Stimulated activated CD8-positive, alpha-beta memory T cell treated with anti-CD3 and anti-CD28 coated beads, Interleukin-7, amount 100 ng/mL, for 24 hours (primary cell): ENCODE data around the gene SPATC1L.

Experiments used
- DNase-seq: peaks from one replicate; pipeline ENCODE4 v3.0.0-alpha.2; 2020; ENCODE audit warnings: low read depth

The SPATC1L gene

DNA sequence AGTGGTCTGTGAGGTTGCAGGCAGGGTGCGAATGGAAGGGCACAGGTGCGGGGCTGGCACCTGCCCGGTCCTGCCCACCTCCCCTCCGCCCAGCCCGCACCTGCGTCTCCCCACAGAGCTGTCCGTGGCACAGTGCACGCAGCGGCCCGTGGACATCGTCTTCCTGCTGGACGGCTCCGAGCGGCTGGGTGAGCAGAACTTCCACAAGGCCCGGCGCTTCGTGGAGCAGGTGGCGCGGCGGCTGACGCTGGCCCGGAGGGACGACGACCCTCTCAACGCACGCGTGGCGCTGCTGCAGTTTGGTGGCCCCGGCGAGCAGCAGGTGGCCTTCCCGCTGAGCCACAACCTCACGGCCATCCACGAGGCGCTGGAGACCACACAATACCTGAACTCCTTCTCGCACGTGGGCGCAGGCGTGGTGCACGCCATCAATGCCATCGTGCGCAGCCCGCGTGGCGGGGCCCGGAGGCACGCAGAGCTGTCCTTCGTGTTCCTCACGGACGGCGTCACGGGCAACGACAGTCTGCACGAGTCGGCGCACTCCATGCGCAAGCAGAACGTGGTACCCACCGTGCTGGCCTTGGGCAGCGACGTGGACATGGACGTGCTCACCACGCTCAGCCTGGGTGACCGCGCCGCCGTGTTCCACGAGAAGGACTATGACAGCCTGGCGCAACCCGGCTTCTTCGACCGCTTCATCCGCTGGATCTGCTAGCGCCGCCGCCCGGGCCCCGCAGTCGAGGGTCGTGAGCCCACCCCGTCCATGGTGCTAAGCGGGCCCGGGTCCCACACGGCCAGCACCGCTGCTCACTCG is 52.2 kb downstream of the SPATC1L start:
- DNase-seq, result no peak

DNA sequence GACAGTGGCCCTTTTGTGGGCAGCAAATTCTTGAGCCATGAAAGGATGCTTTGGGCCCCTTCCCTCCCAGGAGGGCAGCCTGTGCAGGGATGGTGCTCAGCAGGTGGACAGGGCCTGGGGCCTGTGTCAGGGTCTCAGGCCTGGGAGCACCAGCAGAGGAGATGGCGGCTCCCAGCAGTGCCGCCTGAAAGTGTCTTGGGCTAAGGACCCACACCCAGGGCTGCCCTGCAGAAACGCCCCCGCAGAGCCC is 52.7 kb downstream of the SPATC1L start:
- no peak for DNase-seq

DNA sequence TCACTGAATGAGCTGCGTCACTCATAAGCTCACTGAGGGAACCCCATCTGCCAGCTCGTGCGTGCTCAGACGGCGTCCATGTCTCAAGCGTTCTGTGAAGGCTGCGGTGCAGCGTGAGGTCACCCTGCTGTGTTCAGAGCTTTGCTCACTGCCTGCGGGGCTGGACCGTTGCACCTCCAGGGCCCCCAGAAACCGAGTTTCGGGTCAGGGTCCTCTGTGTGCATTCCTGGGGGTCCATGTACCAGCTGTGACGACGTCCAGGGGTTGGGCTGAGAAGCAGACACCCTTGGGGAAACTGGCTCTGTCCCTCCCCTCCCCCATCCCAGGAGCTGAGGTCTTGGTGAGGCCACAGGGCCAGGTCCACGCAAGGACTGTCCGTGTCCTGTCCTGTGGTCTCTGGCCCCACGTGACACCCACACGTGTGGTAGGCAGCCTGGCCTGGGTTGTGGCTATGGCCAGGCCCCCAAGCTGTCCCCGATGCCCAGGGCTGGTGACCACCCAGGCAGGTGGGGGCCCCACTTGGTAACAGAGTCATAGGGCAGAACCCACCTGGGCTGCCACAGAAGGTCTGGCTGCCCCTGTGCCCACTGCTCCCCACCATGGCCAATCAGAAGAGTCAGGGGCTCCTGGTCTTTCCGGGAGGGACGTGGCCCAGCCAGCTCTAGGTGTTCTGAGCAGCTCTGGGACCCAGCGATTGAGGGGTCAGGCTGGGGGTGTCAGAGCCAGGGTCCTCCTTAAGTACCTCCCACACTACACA is 53.2 kb downstream of the SPATC1L start:
- no peak for DNase-seq

DNA sequence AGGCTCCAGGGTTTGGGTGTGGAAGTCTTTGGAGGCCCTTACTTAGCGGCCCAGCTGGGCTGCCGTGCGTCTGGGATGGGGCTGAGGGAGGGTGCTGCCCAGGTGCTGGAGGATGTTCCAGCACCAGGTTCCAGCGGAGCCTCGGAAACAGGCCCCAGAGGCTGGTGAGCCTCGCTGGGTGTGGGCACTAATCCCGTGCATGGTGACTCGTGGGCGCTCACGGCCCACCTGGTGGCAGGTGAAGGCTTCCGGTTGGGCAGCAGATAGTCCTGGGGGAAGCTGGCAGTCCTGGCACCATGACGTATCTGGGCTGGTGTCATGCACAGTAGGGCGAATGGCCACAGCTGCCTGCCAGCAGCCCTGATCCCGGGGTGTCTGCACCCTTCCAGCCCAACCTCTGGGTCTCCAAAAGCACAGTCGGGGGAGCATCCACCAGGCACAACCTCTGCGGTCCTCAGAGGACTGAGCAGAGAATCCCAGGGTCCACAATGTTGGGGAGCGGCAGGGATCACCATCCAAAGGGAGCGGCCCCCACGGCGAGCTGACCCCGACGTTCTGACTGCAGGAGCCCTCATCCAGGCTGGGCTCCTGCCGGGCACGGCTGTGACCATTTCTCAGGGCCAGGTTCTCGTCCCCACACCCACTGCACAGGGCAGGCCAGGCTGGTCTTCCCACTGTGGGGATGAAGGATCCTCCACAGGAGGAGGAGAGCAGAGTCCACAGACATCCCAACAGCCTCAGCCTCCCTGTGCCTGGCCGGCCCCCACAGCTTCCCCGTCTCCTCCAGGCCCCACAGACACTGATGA is 54.2 kb downstream of the SPATC1L start:
- DNase-seq, result no peak

DNA sequence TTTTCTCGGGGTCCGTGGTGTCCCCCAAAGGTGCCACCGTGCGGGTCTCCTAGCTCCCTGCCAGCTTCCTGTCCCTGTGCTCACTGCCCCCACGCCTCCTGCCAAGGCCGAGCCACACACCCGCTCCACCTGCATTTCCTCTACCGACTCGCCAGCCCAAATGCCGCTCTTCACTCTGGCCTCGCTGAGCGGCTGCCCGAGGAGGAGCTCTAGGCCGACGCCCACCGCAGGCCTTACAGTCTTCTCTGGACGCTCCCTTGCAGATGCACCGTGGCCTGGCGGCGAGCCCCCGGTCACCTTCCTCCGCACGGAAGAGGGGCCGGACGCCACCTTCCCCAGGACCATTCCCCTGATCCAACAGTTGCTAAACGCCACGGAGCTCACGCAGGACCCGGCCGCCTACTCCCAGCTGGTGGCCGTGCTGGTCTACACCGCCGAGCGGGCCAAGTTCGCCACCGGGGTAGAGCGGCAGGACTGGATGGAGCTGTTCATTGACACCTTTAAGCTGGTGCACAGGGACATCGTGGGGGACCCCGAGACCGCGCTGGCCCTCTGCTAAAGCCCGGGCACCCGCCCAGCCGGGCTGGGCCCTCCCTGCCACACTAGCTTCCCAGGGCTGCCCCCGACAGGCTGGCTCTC is 55.2 kb downstream of the SPATC1L start:
- no peak for DNase-seq

DNA sequence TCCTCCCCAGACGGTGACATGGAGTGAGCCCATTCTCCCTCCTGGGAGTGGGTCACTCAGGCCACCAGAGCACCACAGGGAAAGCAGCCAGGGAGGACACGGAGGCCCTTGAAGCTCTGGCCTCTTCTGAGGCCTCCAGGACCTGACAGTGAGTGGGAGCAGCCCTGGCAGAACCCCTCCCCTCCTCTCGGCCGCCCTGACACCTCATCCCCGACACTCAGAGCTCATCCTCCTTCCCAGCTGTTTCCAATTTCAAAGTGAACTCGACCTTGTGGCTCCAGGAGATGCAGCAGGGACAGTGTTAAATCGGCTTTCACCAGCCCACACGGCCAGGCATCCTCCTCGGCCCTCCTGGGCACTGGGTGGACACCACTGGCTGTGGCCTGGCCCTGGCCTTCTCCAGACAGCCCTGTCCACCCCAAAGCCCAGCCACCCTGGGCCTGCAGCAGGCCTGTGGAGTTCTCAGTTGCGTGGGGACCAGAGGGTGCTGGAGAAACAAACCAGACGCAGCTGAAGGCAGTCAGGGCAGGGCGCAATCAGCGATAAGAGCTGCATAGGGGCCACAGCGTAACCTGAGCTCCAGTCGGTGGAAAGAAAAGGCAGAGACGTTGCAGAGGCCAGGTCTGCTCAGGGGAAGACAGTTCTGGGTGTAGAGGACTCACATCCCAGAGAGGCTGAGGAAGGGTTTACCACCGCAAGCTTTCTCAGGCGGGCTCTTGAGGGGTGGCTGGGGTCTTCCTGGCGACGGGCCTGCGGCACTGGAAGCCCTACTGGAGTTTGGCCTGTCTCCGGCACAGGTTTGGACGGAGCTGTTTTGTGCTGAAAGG is 55.9 kb downstream of the SPATC1L start:
- no peak for DNase-seq

DNA sequence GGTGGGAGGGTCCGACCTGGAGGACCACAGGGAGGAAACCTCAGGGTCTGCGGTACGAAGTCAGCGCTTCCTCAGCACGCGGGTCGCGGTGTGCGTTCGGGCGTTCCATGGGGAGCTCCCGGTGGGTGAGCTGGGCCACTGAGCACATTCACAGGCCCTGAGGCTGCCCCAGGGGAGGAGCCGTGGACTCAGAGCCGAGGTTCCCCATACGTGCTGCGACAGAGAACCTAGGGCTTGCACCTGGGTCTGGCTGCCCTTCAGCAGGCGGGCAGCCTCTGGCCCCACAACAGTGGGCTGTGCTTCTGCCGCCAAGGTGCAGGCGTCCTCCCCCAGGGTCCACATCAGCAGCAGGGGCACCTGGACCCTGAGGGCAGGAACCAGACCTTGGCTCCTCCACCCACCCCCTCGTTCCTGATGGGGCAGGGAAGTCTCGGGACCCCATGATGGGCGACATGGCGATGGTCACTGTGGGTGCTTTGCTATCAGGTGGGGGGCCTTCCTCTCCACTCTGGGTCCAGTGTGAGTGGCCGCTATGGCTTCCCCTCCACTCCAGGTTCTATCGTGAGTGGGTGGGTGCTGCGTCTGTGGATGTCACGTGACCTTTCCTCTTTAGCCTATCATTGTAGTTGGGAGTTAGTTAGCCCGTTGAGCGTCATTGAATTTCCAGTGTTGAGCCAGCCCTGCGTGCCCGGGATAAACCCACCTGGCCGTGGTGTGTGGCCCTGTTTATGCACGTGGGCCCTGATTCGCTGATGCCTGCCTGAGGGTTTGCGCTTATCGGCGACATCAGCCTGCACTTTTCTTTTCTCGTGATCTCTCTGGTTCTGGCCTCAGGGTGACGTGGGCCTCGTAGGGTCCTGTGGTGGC is 56.8 kb downstream of the SPATC1L start:
- DNase-seq, result no peak

DNA sequence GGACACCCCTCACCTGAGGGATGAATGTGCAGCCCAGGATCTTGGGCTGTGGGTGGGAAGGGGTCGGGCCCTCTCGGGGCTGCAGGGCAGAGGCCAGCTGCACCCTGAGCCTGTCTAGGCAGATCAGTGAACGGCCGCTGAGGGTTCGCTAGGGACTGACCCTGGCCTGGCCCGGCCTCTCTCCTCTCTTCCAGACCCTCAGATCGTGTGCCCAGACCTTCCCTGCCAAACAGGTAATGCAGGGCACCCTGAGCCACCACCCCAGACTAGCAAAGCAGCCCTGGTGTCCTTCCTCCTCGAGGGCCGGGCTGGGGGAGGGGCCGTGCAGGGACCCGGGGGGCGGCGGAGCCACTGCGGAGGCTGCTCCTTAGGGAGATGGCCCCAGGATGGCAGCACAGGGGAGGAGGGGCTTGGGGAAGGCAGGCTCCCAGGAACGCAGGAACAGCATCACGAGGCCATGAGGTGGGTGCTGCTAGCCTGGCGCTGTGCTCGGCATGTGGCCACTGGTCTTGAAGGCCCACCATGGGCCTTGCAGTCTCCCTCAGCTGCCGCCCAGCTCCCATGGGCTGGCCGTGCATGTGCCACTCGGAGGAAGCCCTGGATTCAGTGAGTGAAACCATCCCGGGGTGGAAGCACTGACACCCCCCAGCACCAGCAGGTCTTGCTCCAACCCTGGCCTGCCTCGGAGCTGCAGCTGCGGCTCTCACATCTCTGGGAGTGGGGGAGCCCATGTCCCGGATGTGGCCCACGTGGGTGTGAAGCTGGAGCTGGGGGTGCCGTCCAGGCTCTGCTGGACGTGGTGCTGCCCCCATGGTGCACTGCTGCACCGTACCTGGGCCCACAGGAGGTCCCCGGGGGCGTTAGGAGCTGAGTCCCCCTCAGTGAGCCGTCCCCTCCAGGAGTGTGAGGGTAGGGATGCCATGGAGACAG is 57.7 kb downstream of the SPATC1L start:
- no peak for DNase-seq

DNA sequence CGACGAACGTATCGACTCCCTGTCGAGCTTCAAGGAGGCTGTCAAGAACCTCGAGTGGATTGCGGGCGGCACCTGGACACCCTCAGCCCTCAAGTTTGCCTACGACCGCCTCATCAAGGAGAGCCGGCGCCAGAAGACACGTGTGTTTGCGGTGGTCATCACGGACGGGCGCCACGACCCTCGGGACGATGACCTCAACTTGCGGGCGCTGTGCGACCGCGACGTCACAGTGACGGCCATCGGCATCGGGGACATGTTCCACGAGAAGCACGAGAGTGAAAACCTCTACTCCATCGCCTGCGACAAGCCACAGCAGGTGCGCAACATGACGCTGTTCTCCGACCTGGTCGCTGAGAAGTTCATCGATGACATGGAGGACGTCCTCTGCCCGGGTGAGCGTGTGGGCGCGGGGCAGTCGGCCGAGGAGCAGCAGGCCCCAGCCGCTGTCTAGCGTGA is 58.4 kb downstream of the SPATC1L start:
- no peak for DNase-seq

DNA sequence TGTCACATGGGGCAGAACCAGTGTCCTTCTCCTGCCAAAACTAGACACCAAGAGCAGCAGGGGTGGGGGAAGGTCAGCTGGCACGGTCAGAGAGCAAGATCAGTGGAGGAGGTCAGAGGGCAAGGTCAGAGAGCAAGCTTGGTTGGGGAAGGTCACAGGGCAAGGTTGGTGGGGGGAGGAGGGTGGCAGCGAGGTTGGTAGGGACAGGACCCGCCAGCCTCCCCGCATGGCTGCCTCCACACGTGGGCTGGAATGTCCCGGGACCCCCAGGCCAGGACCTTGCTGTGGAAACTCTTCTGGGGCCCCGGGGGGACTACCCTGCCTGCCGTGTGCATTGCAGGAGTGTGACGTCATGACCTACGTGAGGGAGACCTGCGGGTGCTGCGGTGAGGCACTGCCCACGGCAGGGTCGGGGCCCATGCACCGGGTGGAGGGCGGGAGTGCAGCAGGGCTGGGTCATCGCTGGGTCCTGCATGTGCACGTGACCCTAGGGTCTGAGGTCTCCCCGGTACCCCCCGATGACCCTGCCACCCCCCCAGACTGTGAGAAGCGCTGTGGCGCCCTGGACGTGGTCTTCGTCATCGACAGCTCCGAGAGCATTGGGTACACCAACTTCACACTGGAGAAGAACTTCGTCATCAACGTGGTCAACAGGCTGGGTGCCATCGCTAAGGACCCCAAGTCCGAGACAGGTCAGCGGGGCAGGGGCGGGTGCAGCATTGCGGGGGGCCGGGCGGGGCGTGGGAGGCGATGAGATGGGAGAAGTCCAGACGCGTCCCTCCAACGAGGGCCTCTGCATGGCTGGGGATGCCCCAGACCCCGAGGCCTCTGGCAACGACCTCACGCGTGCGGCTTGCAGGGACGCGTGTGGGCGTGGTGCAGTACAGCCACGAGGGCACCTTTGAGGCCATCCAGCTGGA is 59.1 kb downstream of the SPATC1L start:
- no peak for DNase-seq

DNA sequence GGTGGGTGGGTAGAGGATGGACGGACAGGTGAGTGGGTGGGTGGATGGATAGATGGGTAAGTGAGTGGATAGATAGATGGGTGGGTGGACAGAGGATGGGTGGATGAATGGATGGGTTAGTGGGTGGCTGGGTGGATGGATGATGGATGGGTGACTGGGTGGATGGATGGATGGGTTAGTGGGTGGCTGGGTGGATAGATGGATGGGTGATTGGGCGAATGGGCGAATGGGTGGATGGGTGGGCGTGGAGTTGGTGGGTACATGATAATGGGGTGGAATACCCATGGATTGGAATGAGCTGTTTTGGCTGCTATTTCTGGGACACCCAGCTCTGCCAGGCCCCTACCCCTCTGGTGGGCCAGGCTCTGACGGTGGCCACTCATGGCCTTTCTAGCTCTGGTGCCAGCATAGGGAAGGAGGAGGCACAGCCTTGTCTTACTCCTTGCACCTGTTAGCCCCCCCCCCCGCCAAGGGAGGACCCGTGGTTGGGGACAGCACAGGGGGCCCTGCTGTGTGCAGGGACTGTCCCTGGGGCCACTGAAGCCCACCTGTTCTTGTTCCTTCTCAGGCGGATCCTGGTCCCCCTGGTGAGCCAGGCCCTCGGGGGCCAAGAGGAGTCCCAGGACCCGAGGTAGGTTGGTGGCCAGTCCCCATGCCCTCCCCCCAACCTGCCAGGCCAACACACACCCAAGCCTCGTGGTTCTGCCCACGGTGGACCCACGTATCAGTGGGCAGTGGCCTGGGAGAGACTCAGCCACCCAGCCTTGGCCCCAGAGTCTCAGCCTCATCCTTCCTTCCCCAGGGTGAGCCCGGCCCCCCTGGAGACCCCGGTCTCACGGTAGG is 60.0 kb downstream of the SPATC1L start:
- no peak for DNase-seq

DNA sequence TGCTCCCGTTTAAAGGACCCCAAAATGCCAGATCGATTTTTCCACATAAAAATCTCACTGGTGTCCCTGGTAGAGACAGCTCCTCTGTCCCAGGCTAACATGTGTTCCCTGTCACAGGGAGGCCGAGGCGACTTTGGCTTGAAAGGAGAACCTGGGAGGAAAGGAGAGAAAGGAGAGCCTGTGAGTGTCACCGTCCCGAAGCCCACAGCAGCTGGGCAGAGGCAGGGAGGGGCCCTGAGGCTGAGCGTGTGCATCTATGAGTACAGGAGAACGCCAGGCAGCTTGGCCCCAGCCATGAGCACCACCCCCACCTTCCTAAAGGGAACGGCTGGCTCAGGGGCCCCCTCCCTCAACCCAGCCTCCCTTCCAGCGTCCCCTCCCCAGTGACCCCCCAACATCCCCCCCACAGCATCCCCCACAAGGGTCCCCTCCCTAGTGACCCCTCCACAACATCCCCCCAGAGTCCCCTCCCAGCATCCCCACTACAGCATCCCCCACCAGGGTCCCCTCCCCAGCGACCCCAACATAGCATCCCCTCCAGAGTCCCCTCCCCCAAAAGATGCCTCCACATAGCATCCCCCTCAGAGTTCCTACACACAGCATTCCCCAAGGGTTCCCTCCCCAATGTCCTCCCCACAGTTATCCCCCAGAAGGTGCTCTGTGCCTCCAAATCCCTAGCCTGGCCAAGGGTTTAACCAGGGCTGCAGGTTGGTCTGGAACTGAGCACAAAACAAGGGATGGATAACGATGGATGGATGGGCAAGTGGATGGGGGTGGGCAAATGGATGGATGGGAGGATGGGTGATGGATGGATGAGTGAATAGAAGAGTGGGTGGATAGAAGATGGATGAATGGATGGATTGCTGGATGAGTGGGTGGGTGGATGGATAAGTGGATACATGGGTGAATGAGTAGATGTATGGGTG is 61.2 kb downstream of the SPATC1L start:
- DNase-seq, result no peak

DNA sequence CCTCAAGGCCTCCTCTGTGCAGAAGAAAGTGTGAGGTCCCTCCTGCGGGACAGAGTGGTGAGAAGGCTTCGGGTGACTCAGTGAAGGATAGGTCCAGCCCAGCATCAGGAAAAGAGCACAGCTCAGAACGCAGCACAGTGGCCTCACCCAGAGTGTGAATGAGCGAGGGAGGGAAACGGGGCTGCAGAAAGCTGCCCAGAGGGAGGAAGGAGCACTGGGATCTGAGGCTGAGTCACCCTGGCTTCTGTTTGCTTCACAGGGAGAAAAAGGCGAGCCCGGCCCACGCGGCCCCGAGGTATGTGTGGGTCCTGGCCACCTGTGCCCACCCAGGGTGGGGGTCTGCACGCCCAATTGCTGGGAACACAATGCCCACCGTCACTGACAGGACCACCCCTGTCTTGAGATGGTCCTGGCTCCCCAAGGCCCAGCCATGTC is 62.0 kb downstream of the SPATC1L start:
- no peak for DNase-seq

DNA sequence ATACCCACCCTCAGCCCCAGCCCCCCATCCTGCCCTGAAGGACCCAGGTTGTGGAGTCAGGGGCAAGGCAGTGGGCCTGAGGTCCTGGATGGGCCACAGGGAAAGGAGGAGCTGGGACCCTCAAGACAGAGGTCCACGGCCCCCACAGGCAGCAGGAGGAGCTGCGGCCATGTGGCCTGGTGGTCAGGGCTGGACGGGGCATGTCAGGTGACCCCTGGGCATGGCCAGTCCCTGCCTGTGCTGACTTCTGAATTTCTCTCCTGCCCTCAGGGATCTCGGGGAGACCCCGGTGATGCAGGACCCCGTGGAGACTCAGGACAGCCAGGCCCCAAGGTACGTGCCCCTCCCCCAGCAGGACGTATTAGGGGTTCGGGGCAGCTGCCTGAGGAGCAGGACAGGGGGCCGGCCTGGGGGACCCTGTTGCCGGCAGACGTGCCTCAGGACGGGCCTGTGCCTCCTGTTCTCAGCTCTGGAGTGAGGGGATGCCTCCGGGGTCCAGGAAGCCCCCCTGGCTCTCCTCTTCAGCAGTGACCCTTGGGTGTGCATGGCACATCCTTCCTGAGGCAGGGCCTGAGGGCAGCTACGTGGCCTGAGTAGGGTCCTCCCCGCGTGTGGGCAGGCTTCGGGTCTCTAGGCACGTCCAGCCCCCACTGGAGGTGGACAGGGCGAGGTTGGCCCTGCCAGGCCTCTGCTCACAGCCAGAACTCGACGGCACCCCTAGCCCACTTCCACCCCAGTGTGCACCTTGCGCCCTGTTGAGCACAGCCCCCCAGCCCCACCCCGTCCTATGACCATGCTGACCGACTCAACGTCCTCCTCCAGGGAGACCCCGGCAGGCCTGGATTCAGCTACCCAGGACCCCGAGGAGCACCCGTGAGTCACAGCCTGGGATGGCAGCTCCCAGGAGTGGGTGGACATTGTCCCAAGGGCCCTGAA is 62.7 kb downstream of the SPATC1L start:
- no peak for DNase-seq
